Measurements from ENCODE around the gene SPON2.

SPON2 gene

GRCh38 chr4:1208266-1208961, 36.0 kb upstream of the SPON2 start:
- DNase-seq = no peak

- DNase-seq = no peak
Observed at GRCh38 chr4:1207603-1208265, 35.4 kb upstream of the SPON2 start.

GRCh38 chr4:1207157-1207470, 34.7 kb upstream of the SPON2 start:
- DNase-seq = no peak

GRCh38 chr4:1206299-1207156, 34.1 kb upstream of the SPON2 start:
- no peak for DNase-seq

GRCh38 chr4:1205586-1206298, 33.4 kb upstream of the SPON2 start:
- DNase-seq = no peak

GRCh38 chr4:1204828-1205585, 32.6 kb upstream of the SPON2 start:
- DNase-seq = no peak

- no peak for DNase-seq
Observed at GRCh38 chr4:1204286-1204827, 32.0 kb upstream of the SPON2 start.

- no peak for DNase-seq
Observed at GRCh38 chr4:1203026-1203616, 30.7 kb upstream of the SPON2 start.

GRCh38 chr4:1202526-1203011, 30.2 kb upstream of the SPON2 start:
- no peak for DNase-seq

- DNase-seq = peak; percentile 49
Observed at GRCh38 chr4:1201851-1202525, 29.6 kb upstream of the SPON2 start.

- no peak for DNase-seq
Observed at GRCh38 chr4:1200425-1201035, 28.1 kb upstream of the SPON2 start.

- no peak for DNase-seq
Observed at GRCh38 chr4:1199556-1200331, 27.4 kb upstream of the SPON2 start.

- no peak for DNase-seq
Observed at GRCh38 chr4:1198098-1198844, 25.9 kb upstream of the SPON2 start.

GRCh38 chr4:1196421-1197183, 24.2 kb upstream of the SPON2 start:
- DNase-seq = no peak

GRCh38 chr4:1195891-1196401, 23.6 kb upstream of the SPON2 start:
- DNase-seq = no peak

- no peak for DNase-seq
Observed at GRCh38 chr4:1195109-1195671, 22.8 kb upstream of the SPON2 start.

Measured in activated T-cell treated with anti-CD3 and anti-CD28 coated beads for 4 hours (primary cell).